ENCODE measurements around the gene GALNT12.

- TF ChIP-seq CTCF (IDR thresholded peaks at IDR 0.05) (peak; percentile 76), REST (IDR thresholded peaks at IDR 0.05; ENCODE audit: insufficient read depth in 1 of 2, low read depth in 2 of 2, low read length in 1 of 2) (no peak)
These were observed 31.5 kb upstream of the GALNT12 start for GRCh38 chr9:98775831-98776441.
